KOPT-K1 (cell line): ENCODE measurements around the gene S100B.

Experiments used
- H3K27ac ChIP-seq: fragments of 200-600 bp; sonication (generic); 2 replicates; pipeline ENCODE4 v1.5.1; 2016; ENCODE audit warnings: antibody characterized with exemption, mild to moderate bottlenecking, low read depth, low read length; ENCODE audit not compliant: poor library complexity, severe bottlenecking
- H3K36me3 ChIP-seq: fragments of 200-600 bp; sonication (generic); 2 replicates; pipeline ENCODE4 v1.5.1; 2017; ENCODE audit warnings: antibody characterized with exemption, mild to moderate bottlenecking, low read length, moderate library complexity; ENCODE audit not compliant: insufficient read depth
- H3K9me3 ChIP-seq: fragments of 200-600 bp; sonication (generic); 2 replicates; pipeline ENCODE4 v1.5.1; 2017; ENCODE audit warnings: antibody characterized with exemption, low read length, mild to moderate bottlenecking; ENCODE audit not compliant: insufficient read depth, poor library complexity, severe bottlenecking

The S100B gene

DNA sequence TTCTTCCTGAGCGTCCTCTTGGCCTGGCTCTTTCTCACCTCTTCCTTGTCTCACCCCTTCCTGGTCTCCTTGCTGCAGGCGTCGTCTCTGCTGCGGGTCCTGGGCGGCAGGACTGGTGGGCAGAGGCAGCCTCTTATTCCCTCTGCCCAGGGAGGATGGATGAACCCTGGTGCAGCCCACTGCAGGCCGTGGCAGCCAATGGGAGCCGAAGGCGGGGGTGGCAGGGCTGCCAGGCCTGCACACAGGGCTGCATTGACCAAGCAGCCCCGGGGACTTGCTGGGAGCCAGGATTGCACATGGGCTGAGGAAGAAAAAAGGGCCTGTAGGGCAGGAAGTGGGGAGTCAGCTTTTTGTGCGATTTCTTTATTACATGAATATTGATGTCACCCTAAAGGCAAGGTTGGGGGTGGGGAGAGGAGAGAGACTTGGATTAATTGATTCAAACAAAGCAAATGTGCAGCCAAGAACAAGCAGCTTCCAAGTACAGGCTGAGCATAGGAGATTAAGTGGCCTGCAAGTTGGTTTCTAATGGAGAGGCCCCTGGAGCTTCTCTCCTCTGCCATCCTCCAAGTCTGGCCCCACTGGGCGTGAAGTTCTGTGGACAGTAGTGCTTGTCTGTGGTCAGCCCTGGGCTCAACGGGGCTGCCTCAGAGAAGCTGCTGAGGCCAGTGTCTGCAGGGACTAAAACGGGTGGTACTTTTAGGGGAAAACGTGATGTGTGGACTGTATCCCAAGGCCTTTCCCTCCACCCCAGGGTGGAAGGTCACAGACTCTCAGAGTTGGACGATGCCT lies at the start of gene S100B:
TSS of gene S100B (minus strand) at position 108 of the 792 bp plus-strand sequence. CDS start 2,667 bp downstream, outside the sequence.
- no peaks in the 10 kb centered on the region for H3K9me3 ChIP-seq
- peak within 1 kb of the TSS; percentile 57 for H3K27ac ChIP-seq
- no peaks in the 10 kb centered on the region for H3K36me3 ChIP-seq

DNA sequence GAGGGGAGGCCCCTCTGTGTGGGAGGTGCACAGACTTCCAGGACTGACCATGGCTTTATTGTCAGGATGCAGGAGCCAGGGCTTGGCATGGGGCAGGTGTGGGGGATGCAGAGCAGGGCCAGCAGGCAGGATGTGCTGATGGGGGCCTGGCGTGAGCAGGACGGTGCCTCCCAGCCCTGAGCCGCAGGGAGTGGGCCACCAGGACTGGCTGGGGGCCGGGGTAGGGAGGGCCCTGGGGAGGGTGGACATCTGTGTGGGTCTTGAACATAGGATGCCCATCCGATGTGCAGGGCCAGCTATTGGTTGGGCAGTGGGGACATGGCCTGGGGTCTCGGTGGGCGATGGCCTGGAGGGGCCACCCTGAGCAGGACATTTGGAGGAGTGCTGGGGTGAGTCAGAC lies 46.2 kb upstream of the S100B start:
- peaks cover 33% of the 10 kb centered on the region for H3K9me3 ChIP-seq
- H3K27ac ChIP-seq, result no peak overlapping the region
- peaks cover 97% of the 10 kb centered on the region for H3K36me3 ChIP-seq

DNA sequence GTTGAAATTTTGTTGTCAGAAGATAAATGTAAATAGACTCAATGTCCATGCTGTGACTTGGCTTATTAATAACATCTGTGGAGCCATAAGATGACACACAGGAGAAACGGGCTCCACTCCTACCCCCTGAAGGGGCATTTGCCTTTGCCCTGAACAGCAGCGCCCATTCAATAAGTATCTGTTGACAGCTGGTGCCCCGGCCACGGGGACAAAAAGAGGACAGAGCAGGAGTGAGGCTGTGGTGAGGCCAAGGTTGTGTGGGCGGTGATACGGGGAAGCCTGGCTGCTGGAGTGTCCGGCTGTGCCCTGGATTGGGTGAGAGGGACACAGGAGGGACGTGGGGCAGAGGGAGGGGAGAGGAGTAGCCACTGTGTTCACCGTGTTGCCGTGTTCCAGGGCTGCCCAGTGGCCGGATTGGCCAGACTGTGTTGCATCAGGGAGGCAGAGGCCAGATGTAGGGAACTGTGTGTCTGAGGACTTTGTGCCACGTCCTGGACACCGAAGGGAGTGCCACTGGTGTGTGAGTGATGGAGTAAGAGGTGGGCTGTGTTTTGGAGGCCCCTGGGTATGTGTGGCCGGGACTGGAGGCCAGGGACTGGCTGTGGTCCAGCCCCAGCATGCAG lies 45.7 kb upstream of the S100B start:
- H3K36me3 ChIP-seq, result peaks cover 97% of the 10 kb centered on the region
- H3K9me3 ChIP-seq, result peaks cover 28% of the 10 kb centered on the region
- H3K27ac ChIP-seq, result no peak overlapping the region

DNA sequence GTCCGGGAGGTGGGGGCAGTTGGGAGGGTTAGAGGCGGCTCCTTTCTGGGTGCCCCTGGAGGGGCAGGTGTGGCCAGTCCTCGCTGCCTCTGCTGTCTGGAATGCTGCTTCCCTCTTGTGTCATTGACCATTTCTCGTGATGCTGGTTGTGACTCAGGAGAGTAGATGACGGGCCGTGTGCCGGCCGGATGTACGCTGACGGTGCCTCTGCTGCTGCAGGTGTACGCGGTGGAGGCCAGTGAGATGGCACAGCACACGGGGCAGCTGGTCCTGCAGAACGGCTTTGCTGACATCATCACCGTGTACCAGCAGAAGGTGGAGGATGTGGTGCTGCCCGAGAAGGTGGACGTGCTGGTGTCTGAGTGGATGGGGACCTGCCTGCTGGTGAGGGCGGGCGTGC lies 44.5 kb upstream of the S100B start:
- Histone ChIP-seq H3K36me3 (peaks cover 94% of the 10 kb centered on the region), H3K27ac (no peak overlapping the region), H3K9me3 (peaks cover 15% of the 10 kb centered on the region)

DNA sequence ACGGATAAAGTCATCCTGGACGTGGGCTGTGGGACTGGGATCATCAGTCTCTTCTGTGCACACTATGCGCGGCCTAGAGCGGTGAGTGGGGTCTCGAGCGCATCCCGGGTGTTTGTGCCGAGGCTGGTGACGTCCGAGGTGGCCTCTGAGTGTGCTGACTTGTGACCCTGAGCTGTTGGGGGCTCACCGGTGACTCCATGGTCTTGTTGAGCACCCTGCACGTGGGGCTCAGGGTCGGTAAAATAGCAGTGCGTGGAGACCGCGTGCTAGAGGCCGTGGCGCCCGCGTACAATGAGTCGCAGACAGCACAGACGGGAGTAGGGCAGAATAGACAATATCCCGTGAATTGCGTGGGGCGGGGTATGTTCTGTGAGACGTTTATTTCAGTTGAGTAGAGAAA lies 43.7 kb upstream of the S100B start:
- Histone ChIP-seq H3K9me3 (peaks cover 7% of the 10 kb centered on the region), H3K27ac (no peak overlapping the region), H3K36me3 (peaks cover 94% of the 10 kb centered on the region)

DNA sequence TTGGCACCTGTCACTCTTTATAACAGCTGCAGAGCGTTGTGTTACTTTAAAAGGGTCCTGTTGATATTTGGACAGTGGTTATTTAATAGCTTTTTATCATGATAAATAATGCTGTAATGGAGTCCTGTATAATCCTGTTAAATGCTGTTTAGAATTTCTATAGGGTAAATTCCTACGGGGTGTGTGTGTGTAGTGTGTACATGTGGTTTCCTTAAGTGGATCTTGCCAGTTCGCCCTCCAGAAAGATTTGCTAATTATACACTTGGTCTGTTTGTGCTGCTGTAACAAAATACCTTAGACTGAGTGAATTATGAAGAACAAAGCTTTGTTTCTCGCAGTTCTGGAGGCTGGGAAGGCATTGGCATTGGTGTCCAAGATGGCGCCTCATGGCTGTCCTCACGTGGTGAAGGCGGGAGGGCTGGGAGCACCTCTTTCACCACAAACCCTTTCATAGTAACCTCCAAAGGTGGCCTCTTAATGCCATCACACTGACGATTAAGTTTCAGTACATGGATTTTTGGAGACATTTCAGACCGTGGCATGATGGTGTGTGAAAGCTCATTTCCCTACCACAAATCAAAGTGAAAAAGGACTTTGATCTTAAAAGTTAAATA lies 41.8 kb upstream of the S100B start:
- peaks cover 83% of the 10 kb centered on the region for H3K36me3 ChIP-seq
- H3K9me3 ChIP-seq, result no peaks in the 10 kb centered on the region
- no peak overlapping the region for H3K27ac ChIP-seq

DNA sequence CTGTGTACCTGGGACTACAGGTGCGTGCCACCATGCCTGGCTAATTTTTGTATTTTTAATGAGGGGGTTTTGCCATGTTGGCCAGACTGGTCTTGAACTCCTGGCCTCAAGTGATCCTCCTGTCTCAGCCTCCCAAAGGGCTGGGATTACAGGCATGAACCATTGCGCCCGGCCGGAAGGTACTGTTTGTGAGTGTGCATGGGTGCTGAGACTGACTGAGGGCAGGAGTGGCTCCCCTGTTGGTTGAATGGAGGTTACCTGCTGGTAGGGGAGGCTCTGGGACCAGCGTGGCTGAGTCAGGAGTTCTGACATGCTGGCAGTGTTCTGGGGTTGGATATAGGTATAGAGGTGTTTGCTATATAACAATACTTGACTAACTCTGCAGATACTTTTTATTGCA lies 41.0 kb upstream of the S100B start:
- H3K9me3 ChIP-seq, result no peaks in the 10 kb centered on the region
- no peak overlapping the region for H3K27ac ChIP-seq
- peaks cover 83% of the 10 kb centered on the region for H3K36me3 ChIP-seq

DNA sequence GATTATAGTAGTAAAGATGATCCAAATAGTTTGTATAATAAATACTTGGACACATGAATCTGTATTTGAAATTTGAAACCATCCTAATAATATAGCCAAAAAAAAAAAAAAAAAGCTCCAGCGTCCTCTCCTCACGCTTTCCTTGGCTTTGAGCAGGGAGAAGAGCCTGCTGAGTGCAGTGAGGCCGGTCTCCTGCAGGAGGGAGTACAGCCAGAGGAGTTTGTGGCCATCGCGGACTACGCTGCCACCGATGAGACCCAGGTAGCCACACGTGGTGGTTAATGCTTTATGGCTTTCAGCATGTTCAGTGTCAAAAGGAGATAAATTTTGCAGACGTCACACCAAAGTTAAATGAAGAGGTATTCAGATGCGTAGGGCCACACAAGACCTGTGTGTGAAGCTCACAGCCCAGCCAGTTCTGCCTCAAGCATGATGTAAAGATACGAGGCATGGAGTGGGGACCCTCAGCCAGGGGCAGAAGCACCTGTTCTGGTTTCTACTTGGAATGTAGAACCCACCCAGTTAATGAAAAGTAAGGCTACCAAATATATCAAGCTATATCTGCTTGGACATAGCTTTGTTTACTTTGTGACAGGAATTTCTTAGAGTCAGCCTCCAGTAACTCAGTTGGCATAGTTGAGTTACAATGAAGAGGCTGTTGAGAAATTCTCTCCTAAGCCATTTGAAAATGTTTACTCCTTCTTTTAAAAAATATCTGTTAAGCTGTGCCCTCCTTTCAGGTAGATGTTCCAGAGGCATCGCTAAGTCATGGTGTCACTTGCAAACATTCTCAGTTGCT lies 38.7 kb upstream of the S100B start:
- H3K36me3 ChIP-seq, result peaks cover 63% of the 10 kb centered on the region
- H3K9me3 ChIP-seq, result no peaks in the 10 kb centered on the region
- H3K27ac ChIP-seq, result no peak overlapping the region

DNA sequence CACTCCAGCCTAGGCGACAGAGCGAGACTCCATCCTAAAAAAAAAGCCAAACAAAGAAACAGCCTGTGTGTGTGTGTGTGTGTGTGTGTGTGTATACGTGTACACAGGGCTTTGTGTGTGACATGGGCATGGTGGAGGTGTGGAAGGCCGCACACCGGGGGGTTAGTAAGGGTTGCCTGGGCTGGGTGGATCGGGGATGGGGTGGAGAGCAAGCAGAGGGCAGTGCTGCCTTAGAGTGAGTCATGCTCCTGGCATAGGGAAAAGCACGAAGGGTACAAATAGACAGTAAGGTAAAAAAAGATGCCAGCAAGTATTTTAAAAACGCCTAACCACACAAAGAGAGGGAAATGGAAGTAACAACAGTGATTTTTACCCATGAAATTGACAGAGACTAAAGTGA lies 36.8 kb upstream of the S100B start:
- H3K9me3 ChIP-seq, result no peaks in the 10 kb centered on the region
- H3K27ac ChIP-seq, result no peak overlapping the region
- peaks cover 62% of the 10 kb centered on the region for H3K36me3 ChIP-seq

DNA sequence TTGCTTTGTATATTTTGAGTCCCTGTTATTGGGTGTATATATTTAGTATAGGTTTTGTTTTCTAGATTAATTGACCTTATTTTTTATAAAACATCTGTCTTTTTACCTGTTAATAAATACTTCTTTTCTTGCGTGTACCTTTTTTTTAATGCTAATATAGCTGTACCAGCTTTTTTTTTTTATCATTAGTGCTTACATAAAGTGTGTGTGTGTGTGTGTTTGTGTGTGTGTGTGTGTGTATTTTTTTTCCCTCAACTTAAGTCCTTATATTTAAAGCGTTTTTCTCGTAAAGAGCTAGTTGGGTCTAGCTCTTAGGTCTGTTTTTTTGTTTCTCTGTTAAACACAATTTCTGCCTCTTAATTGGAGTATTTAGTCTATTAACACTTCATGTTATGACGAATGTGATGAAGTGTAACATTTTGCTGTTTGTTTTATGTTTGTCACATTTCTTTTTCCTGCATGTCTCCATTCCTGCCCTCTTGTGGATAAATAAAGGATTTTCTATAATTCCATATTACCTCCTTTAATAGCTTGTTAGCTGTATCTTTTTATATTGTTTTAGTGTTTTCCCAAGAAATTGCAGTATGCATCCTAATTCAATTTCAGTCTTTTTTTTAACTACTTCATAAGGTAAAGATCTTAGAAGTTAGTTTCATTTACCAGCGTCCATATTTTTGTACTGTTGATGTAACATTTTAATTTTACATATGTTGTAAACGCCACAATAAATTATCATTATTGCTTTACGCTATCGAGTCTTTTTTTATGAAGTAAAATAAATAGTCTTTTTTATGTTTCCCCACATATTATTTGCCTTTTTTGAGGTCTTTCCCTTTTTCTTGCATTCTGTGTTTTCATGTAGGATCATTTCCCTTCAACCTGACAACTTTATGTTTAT lies 34.9 kb upstream of the S100B start:
- H3K36me3 ChIP-seq, result peaks cover 47% of the 10 kb centered on the region
- no peaks in the 10 kb centered on the region for H3K9me3 ChIP-seq
- H3K27ac ChIP-seq, result no peak overlapping the region

DNA sequence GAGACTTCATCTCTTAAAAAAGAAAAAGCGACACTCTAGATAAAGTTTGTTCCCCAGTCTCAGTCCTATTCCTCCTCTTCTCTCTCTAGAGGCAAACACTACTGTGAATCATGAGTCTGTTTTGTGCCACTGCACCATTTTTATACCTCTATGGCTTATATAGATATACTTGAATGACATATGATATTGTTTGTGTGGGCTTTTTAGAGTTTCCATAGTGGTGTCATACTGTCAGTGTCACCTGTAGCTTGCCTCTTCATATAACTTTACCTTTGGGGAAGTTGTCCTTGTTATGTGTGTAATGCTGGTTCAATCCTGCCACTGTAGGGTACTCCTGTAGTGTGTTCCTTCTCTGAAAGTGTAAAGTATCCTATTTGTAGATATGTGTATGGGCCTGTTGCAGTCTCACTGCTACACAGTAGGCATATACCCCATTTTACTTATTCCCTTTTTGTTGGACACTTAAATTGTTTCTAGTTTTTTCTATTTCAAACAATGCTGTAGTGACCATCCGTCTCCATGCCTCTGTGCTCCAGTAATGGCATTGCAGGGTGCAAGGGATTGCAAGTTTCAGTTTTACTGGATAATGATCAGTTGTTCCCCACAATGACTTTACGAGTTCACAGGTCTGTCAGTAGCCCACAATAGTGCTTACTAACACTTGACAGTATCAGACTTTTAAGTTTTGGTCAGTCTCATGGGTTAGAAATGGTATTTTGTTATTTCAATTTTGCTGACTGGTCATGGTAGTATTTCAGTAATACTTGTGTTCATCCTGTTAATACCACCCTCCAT lies 33.3 kb upstream of the S100B start:
- Histone ChIP-seq H3K27ac (no peak overlapping the region), H3K9me3 (no peaks in the 10 kb centered on the region), H3K36me3 (peaks cover 31% of the 10 kb centered on the region)

DNA sequence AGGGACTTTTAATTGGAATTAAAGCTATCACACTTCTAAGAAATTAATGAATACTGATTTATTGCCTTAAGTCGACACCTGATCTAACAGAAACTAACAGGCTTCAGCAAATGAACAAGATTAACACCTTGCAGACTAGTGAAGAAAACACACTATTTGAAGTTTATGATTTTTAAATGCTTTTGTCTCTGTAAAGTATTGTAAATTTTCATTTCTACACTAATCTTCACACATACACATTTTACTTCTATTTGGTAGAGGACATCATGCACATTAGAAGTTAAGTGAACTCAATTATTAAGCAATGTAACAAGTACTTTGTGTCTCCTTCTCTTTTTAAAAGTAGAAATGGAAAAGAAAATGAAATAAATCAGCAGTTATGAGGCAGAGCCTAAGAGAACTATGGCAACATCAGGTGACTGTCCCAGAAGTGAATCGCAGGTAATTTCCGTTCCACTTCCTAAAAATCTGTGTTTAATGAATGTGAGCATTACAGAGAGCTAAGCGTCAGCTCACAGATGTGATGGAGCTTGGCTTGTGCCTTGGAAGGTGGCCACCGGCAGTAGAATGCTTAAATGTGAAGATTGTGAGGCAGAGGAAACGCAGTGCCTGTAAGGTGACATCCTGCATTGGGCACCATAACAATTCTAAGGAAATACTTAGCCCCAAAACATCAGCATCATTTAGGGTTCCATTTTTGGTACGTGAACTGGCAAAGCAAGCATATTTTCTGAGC lies 31.8 kb upstream of the S100B start:
- peaks cover 28% of the 10 kb centered on the region for H3K36me3 ChIP-seq
- H3K27ac ChIP-seq, result no peak overlapping the region
- H3K9me3 ChIP-seq, result no peaks in the 10 kb centered on the region

DNA sequence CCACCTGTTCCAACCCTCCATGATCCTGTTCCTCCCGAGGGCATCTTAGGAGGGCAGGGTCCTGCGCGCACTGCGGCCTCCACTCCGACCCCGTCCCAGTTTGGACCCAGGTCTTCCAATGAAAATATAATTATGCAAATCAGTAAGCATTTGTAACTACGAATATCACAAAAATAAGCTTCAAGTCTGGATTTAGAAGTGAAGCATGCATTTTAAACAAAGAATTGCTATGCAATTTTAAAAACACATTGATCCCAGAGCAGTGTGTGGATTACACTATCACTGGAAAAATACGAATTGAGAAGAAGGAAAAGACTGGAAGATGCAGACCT lies 31.3 kb upstream of the S100B start:
- peak overlapping the region; percentile 87 for H3K27ac ChIP-seq
- H3K9me3 ChIP-seq, result no peaks in the 10 kb centered on the region
- H3K36me3 ChIP-seq, result peaks cover 22% of the 10 kb centered on the region
